HepG2 (cell line): ENCODE measurements around the gene SAP25. TPM values are rescaled to one million over a fixed set of nuclear protein-coding genes. Genes with fewer than 3 reads are reported as not detected.

Source experiments
- ATAC-seq: fragments of 200-7000 bp; cut with Tn5 transposase; 3 replicates; pipeline ENCODE4 v1.9.1; 2020; ENCODE audit warnings: mild to moderate bottlenecking, moderate library complexity
- BruUV-seq: library from RNA; stranded (reverse); fragments of 400-500 nt; replicated peaks from 2 replicates; lab custom pipeline; 2021; lab: Mats Ljungman, UMichigan
- CTCF ChIA-PET: fragments of 300-600 bp; formaldehyde crosslinking; extraction: SDS; loops from one replicate; lab custom pipeline; 2021; ENCODE audit warnings: low total read pairs, inconsistent platforms, low intra/inter-chr PET ratio; lab: Yijun Ruan, JAX
- POLR2A ChIA-PET: fragments of 350-600 bp; sonication (Branson Sonifier 250); formaldehyde crosslinking; loops from one replicate; lab custom pipeline; 2020; ENCODE audit warnings: antibody characterized with exemption, inconsistent platforms; lab: Yijun Ruan, JAX
- DNase-seq: peaks from one replicate; pipeline ENCODE4 v3.0.0-alpha.2; 2015; ENCODE audit warnings: low spot score
- FAIRE-seq: peaks from 3 replicates; lab custom pipeline; 2011; peaks lifted over from hg19 to GRCh38; lab: Jason Lieb, UNC
- H2AFZ ChIP-seq: one replicate; pipeline ENCODE4 v1.6.1; 2011; ENCODE audit warnings: low read length, inconsistent platforms
- H3K27ac ChIP-seq: fragments of 300-600 bp; 3 replicates; pipeline ENCODE4 v1.8.0; 2011; ENCODE audit warnings: mixed run types, mild to moderate bottlenecking, mixed read lengths, low read length, inconsistent platforms; ENCODE audit not compliant: insufficient read depth; ENCODE audit errors: extremely low read length
- H3K27me3 ChIP-seq, 2 experiments: fragments of 200-600 bp in 1 of 2; 2 replicates in 1 of 2; 3 replicates in 1 of 2; pipeline versions ENCODE4 v1.6.0 to v1.8.0; 2011; ENCODE audit warnings: low read length in 2 of 2, mild to moderate bottlenecking in 2 of 2, moderate library complexity in 2 of 2, inconsistent platforms in 1 of 2; ENCODE audit not compliant: insufficient read depth in 2 of 2, control insufficient read depth in 1 of 2
- H3K36me3 ChIP-seq, 2 experiments: fragments of 200-600 bp in 1 of 2; replicated peaks in 1 of 2; 2 replicates in 1 of 2; 3 replicates in 1 of 2; pipeline versions ENCODE4 v1.5.1 to v1.8.0; 2011; ENCODE audit warnings: low read length in 2 of 2, inconsistent platforms in 1 of 2; ENCODE audit not compliant: insufficient read depth in 2 of 2, control insufficient read depth in 1 of 2
- H3K4me1 ChIP-seq: 2 replicates; pipeline ENCODE4 v1.5.1; 2012; ENCODE audit warnings: low read length, inconsistent platforms; ENCODE audit not compliant: insufficient read depth
- H3K4me2 ChIP-seq: 2 replicates; pipeline ENCODE4 v1.6.0; 2011; ENCODE audit warnings: low read depth, low read length, inconsistent platforms
- H3K4me3 ChIP-seq, 3 experiments: fragments of 200-600 bp in 1 of 3; sonication (generic), shearing (Covaris generic) in 1 of 3; replicated peaks in 1 of 3; 2 replicates each; pipeline ENCODE4 v1.5.1; 2011 to 2016; ENCODE audit warnings: low read length in 3 of 3, inconsistent platforms in 2 of 3, low read depth in 2 of 3, mild to moderate bottlenecking in 2 of 3, control low read depth in 1 of 3, mixed read lengths in 1 of 3; ENCODE audit not compliant: insufficient read depth in 1 of 3
- H3K79me2 ChIP-seq: one replicate; pipeline ENCODE4 v1.6.1; 2011; ENCODE audit warnings: low read length, inconsistent platforms; ENCODE audit not compliant: insufficient read depth
- H3K9ac ChIP-seq: 2 replicates; pipeline ENCODE4 v1.6.0; 2011; ENCODE audit warnings: mild to moderate bottlenecking, low read depth, low read length, inconsistent platforms; ENCODE audit not compliant: insufficient read depth
- H3K9me3 ChIP-seq: 2 replicates; pipeline ENCODE4 v1.5.1; 2012; ENCODE audit warnings: mild to moderate bottlenecking, low read length
- H4K20me1 ChIP-seq: 2 replicates; pipeline ENCODE4 v1.6.0; 2011; ENCODE audit warnings: inconsistent platforms, mild to moderate bottlenecking, low read length, moderate library complexity; ENCODE audit not compliant: insufficient read depth
- CENPT ChIP-seq: sonication (generic); formaldehyde crosslinking; IDR thresholded peaks from 2 replicates; pipeline ENCODE4 v1.8.0; 2022; ENCODE audit warnings: low read depth, mild to moderate bottlenecking, moderate library complexity, missing genetic modification reagents
- NONO ChIP-seq, 2 experiments: fragments of 450-650 bp in 1 of 2; sonication (generic) in 1 of 2; formaldehyde crosslinking in 1 of 2; IDR thresholded peaks in 1 of 2; conservative IDR thresholded peaks in 1 of 2; 2 replicates each; pipeline versions ENCODE4 v1.6.1 to v1.8.0; 2017 to 2022; ENCODE audit warnings: mild to moderate bottlenecking in 1 of 2, missing genetic modification reagents in 1 of 2, moderate library complexity in 1 of 2
- PRPF4 ChIP-seq: fragments of 200-400 bp; formaldehyde crosslinking; IDR thresholded peaks from 2 replicates; pipeline ENCODE4 v1.6.1; 2016; ENCODE audit warnings: low read length, low read depth; ENCODE audit not compliant: poor library complexity, severe bottlenecking
- RXRB ChIP-seq: IDR thresholded peaks from 2 replicates; pipeline ENCODE4 v1.6.1; 2016; ENCODE audit warnings: borderline replicate concordance, missing genetic modification reagents, missing compliant biosample characterization
- ZFP36L1 ChIP-seq: sonication (generic); formaldehyde crosslinking; IDR thresholded peaks from 2 replicates; pipeline ENCODE4 v1.8.0; 2022; ENCODE audit warnings: mild to moderate bottlenecking, missing genetic modification reagents, moderate library complexity
- ZFP82 ChIP-seq: sonication (generic); formaldehyde crosslinking; IDR thresholded peaks from 2 replicates; pipeline ENCODE4 v1.5.1; 2020; ENCODE audit warnings: mild to moderate bottlenecking, missing genetic modification reagents, borderline replicate concordance
- ZNF256 ChIP-seq: sonication (generic); formaldehyde crosslinking; conservative IDR thresholded peaks from 2 replicates; pipeline ENCODE4 v1.4.0; 2020; ENCODE audit warnings: missing genetic modification reagents
- ZNF263 ChIP-seq: sonication (generic); formaldehyde crosslinking; IDR thresholded peaks from 2 replicates; pipeline ENCODE4 v1.4.0; 2020; ENCODE audit warnings: missing genetic modification reagents
- ZNF432 ChIP-seq: sonication (generic); formaldehyde crosslinking; IDR thresholded peaks from 2 replicates; pipeline ENCODE4 v1.5.0; 2020; ENCODE audit warnings: missing genetic modification reagents, mild to moderate bottlenecking, borderline replicate concordance
- ZNF543 ChIP-seq: sonication (generic); formaldehyde crosslinking; IDR thresholded peaks from 2 replicates; pipeline ENCODE4 v1.4.0; 2020; ENCODE audit warnings: mild to moderate bottlenecking, missing genetic modification reagents
- ZNF615 ChIP-seq: sonication (generic); formaldehyde crosslinking; IDR thresholded peaks from 2 replicates; pipeline ENCODE4 v1.5.0; 2020; ENCODE audit warnings: mild to moderate bottlenecking, missing genetic modification reagents, borderline replicate concordance
- ZNF709 ChIP-seq: sonication (generic); formaldehyde crosslinking; IDR thresholded peaks from 2 replicates; pipeline ENCODE4 v1.5.0; 2020; ENCODE audit warnings: mild to moderate bottlenecking, missing genetic modification reagents
- ZNF839 ChIP-seq: sonication (generic); formaldehyde crosslinking; IDR thresholded peaks from 2 replicates; pipeline ENCODE4 v1.4.0; 2020; ENCODE audit warnings: missing genetic modification reagents, mild to moderate bottlenecking, borderline replicate concordance
- whole genome bisulfite sequencing: methylation state at CpG from one replicate; pipeline ENCODE4 v1.1.6; 2017; ENCODE audit warnings: low lambda C conversion rate; 5-methylcytosine and 5-hydroxymethylcytosine counted together
- in situ Hi-C: cut with HindIII; loops from 2 replicates; pipeline ENCODE4 v1.10.0; 2017; ENCODE audit warnings: low pct_unique_long_range_greater_than_20kb; ENCODE audit not compliant: extremely low pct_ligation_motif_present
- intact Hi-C: fragments of 100-400 bp; cut with micrococcal nuclease; formaldehyde crosslinking; loops from one replicate; pipeline ENCODE4 v1.10.0; 2022; ENCODE audit not compliant: unreplicated experiment
- polyA plus RNA-seq, 8 experiments: library from polyadenylated mRNA; depleted of rRNA in 3 of 8; stranded (reverse) in 7 of 8; unstranded in 1 of 8; fragments of >200 nt; fragmentation: Illumina TruSeq in 4 of 8; extraction: Trizol in 4 of 8; gene quantifications; 2 replicates each; pipeline versions ENCODE4 v1.2.1 to v1.2.3, GENCODE V29; 2011 to 2016; ENCODE audit warnings: low read depth in 4 of 8, missing spikeins in 1 of 8, mixed read lengths in 1 of 8; ENCODE audit not compliant: insufficient read depth in 1 of 8
- total RNA-seq, 5 experiments: library from RNA; depleted of rRNA; stranded (reverse); fragments of >200 nt; fragmentation: Illumina TruSeq; extraction: Trizol; gene quantifications; 2 replicates each; pipeline ENCODE4 v1.2.3, GENCODE V29; 2016; ENCODE audit warnings: low read depth in 1 of 5
- TF ChIP-seq, protein P1 (sequence below): IDR thresholded peaks from 2 replicates; pipeline ENCODE4 v1.6.1; 2016; ENCODE audit warnings: mild to moderate bottlenecking
- TF ChIP-seq, protein P2 (sequence below): sonication (generic); formaldehyde crosslinking; IDR thresholded peaks from 2 replicates; pipeline ENCODE4 v1.8.0; 2023; ENCODE audit warnings: mild to moderate bottlenecking, missing genetic modification reagents

SAP25 gene
- total and polyA plus RNA-seq, 2 of the 13 experiments (the other 11 are each of a cell fraction or from before 2014, with no cell fraction given), result 0.15 to 0.20 TPM

DNA sequence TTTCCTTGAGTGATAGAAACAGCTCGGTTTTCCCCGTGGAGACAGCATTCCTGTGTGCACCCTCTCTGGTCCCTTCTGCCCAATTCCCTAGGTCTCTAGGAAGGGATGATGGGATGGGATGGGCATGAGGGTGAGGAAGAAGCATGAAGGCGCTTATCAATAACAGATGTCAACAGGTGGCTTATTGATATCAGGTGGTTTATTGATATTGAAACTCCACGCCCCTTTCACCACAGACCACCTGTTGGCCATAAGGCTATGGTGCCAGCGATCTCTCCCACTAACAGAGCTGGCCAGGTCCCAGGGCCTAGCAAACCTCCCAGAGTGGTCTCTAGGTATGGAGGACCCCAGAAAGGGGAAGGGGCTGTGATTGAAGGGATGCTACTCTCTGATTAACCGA, 46.5 kb upstream of the SAP25 start:
- intact Hi-C loops (no loop called here), in situ Hi-C loops (no loop called here)
- TF ChIP-seq ZFP36L1 (CRISPR knock-in tag) (no peak), NONO (IDR thresholded peaks at IDR 0.05) (no peak), NONO (CRISPR knock-in tag; conservative IDR thresholded peaks at IDR 0.05) (0 out of 2 replicates have a peak, but pooled peaks have one; percentile 18)
- Histone ChIP-seq H2AFZ (no peak overlapping the region), H3K27ac (no peak overlapping the region), H3K4me2 (no peak overlapping the region), H3K4me3 (no peak overlapping the region), H3K79me2 (no peaks in the 10 kb centered on the region), H3K9me3 (no peaks in the 10 kb centered on the region), H3K9ac (no peak overlapping the region), H3K27me3 (no peaks in the 10 kb centered on the region), H4K20me1 (no peaks in the 10 kb centered on the region), H3K36me3 (0 out of 5 replicates have a peak, but pooled peaks cover 0 to 4% of the 10 kb centered on the region in 2 experiments), H3K4me1 (peaks cover 21% of the 10 kb centered on the region)
- POLR2A ChIA-PET, result interaction anchor here (1.0 to 2.7 kb wide), 4 partner anchors 8 to 34 kb away, joined by 3 to 20 read pairs (median 4); partner anchors contain the start of genes FBXO24, LRCH4 and MOSPD3
- DNase-seq, result no peak
- WGBS, result 96% methylated on average over 6 of the region's 6 CpGs
- FAIRE-seq, result no peak
- no peak for ATAC-seq
- CTCF ChIA-PET, result no interaction called here
- no TSS peak for BruUV-seq

DNA sequence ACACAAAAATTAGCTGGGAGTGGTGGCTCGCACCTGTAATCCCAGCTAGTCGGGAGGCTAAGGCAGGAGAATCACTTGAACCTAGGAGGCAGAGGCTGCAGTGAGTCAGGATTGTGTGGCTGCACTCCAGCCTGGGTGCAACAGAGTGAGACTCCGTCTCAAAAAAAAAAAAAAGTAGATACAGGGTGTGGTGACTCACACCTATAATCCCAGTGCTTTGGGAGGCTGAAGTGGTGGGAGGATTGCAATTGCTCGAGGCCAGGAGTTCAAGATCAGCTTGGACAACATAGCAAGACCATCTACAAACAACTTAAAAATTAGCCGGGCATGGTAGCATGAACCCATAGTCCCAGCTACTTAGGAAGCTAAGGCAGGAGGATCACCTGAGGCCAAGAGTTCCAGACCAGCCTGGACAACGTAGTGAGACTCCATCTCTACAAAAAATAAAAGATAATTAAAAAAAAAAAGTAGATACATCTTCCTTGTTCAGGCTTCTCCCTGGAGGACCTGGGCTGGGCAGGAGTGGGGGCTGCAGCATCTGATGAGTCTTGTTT, 40.7 kb upstream of the SAP25 start:
- no peak overlapping the region for H3K9ac ChIP-seq
- intact Hi-C loops (loop anchor here (5.0 kb wide), 1 partner anchor 78 kb away; the partner anchor contains the start of gene GIGYF1), in situ Hi-C loops (loop anchor here (5.0 kb wide), 1 partner anchor 78 kb away; the partner anchor contains the start of gene GIGYF1)
- no peak overlapping the region for H2AFZ ChIP-seq
- no TSS peak for BruUV-seq
- WGBS, result 96% methylated on average over 6 of the region's 6 CpGs
- H4K20me1 ChIP-seq, result no peaks in the 10 kb centered on the region
- H3K79me2 ChIP-seq, result no peaks in the 10 kb centered on the region
- ChIA-PET CTCF (no interaction called here), POLR2A (interaction anchor here (2.8 to 3.7 kb wide), 2 partner anchors 27 to 59 kb away, joined by 17 to 18 read pairs; partner anchors contain the start of genes GNB2 and TFR2)
- H3K27ac ChIP-seq, result no peak overlapping the region
- no peaks in the 10 kb centered on the region for H3K9me3 ChIP-seq
- no peak overlapping the region for H3K4me3 ChIP-seq
- FAIRE-seq (no peak), ATAC-seq (no peak), DNase-seq (no peak)
- no peaks in the 10 kb centered on the region for H3K27me3 ChIP-seq
- no peak overlapping the region for H3K4me2 ChIP-seq
- peaks cover 29% of the 10 kb centered on the region for H3K4me1 ChIP-seq
- H3K36me3 ChIP-seq, result no peaks in the 10 kb centered on the region
- no peak for TF ChIP-seq ZFP82 (CRISPR knock-in tag)
- TF ChIP-seq ZNF615 (CRISPR knock-in tag), result no peak
- no peak for TF ChIP-seq CENPT (CRISPR knock-in tag)
- no peak for TF ChIP-seq ZNF839
- no peak for TF ChIP-seq PRPF4
- TF ChIP-seq ZNF709 (CRISPR knock-in tag), result no peak
- TF ChIP-seq, protein P1, sequence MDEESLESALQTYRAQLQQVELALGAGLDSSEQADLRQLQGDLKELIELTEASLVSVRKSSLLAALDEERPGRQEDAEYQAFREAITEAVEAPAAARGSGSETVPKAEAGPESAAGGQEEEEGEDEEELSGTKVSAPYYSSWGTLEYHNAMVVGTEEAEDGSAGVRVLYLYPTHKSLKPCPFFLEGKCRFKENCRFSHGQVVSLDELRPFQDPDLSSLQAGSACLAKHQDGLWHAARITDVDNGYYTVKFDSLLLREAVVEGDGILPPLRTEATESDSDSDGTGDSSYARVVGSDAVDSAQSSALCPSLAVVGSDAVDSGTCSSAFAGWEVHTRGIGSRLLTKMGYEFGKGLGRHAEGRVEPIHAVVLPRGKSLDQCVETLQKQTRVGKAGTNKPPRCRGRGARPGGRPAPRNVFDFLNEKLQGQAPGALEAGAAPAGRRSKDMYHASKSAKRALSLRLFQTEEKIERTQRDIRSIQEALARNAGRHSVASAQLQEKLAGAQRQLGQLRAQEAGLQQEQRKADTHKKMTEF (CRISPR knock-in tag), result no peak
- no peak for TF ChIP-seq RXRB (CRISPR knock-in tag)
- no peak for TF ChIP-seq ZNF256 (CRISPR knock-in tag)
- no peak for TF ChIP-seq ZNF543 (CRISPR knock-in tag)
- TF ChIP-seq ZNF263, result no peak
- TF ChIP-seq, protein P2, sequence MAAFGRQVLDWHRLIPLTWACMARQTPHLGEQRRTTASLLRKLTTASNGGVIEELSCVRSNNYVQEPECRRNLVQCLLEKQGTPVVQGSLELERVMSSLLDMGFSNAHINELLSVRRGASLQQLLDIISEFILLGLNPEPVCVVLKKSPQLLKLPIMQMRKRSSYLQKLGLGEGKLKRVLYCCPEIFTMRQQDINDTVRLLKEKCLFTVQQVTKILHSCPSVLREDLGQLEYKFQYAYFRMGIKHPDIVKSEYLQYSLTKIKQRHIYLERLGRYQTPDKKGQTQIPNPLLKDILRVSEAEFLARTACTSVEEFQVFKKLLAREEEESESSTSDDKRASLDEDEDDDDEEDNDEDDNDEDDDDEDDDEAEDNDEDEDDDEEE (CRISPR knock-in tag), result no peak
- TF ChIP-seq ZNF432, result no peak
